GM12892 (cell line): ENCODE results near the gene INPP5A.

Experiments
- POLR2A ChIP-seq: IDR thresholded peaks from 2 replicates; pipeline ENCODE4 v1.6.1; 2011; ENCODE audit warnings: low read depth, low read length, control low read depth
- POLR2AphosphoS5 ChIP-seq: IDR thresholded peaks from 2 replicates; pipeline ENCODE4 v1.6.1; 2011; ENCODE audit warnings: low read depth, low read length, control low read depth
- TAF1 ChIP-seq: IDR thresholded peaks from 2 replicates; pipeline ENCODE4 v1.6.1; 2011; ENCODE audit warnings: low read depth, mild to moderate bottlenecking, control low read depth, low read length, borderline replicate concordance

GRCh38 chr10:132587175-132587574 lies 49.6 kb downstream of the INPP5A start:
- TF ChIP-seq POLR2A (no peak), POLR2AphosphoS5 (no peak), TAF1 (no peak)
